HG03103 (cell line): Measurements from ENCODE around the gene PLA2G4A.

Experiments
- ATAC-seq: cut with Tn5 transposase; IDR thresholded peaks from one replicate; pipeline ENCODE4 v1.9.1; 2021; ENCODE audit warnings: low read depth; ENCODE audit not compliant: unreplicated experiment

PLA2G4A gene

GRCh38 chr1:186829686-186830587, 1.2 kb downstream of the PLA2G4A start:
- ATAC-seq: no peak

- ATAC-seq: no peak
Observed at GRCh38 chr1:186831168-186831567, 2.4 kb downstream of the PLA2G4A start.

- ATAC-seq: no peak
Observed at GRCh38 chr1:186834399-186834958, 5.7 kb downstream of the PLA2G4A start.

- no peak for ATAC-seq
Observed at GRCh38 chr1:186835448-186835847, 6.7 kb downstream of the PLA2G4A start.

- ATAC-seq: no peak
Observed at GRCh38 chr1:186837806-186838205, 9.1 kb downstream of the PLA2G4A start.

GRCh38 chr1:186838380-186839040, 9.8 kb downstream of the PLA2G4A start:
- no peak for ATAC-seq

- ATAC-seq: no peak
Observed at GRCh38 chr1:186839041-186839400, 10.3 kb downstream of the PLA2G4A start.

GRCh38 chr1:186841599-186841998, 12.8 kb downstream of the PLA2G4A start:
- ATAC-seq: no peak

GRCh38 chr1:186842547-186842946, 13.8 kb downstream of the PLA2G4A start:
- no peak for ATAC-seq

GRCh38 chr1:186843226-186843625, 14.5 kb downstream of the PLA2G4A start:
- ATAC-seq: no peak

GRCh38 chr1:186843931-186844330, 15.2 kb downstream of the PLA2G4A start:
- no peak for ATAC-seq

- no peak for ATAC-seq
Observed at GRCh38 chr1:186845576-186846210, 16.9 kb downstream of the PLA2G4A start.

- no peak for ATAC-seq
Observed at GRCh38 chr1:186848509-186849130, 19.9 kb downstream of the PLA2G4A start.

GRCh38 chr1:186849271-186849671, 20.5 kb downstream of the PLA2G4A start:
- peak; percentile 98 for ATAC-seq

GRCh38 chr1:186849826-186850225, 21.1 kb downstream of the PLA2G4A start:
- no peak for ATAC-seq

- ATAC-seq: no peak
Observed at GRCh38 chr1:186854102-186854501, 25.4 kb downstream of the PLA2G4A start.

GRCh38 chr1:186858923-186859322, 30.2 kb downstream of the PLA2G4A start:
- no peak for ATAC-seq

- no peak for ATAC-seq
Observed at GRCh38 chr1:186859995-186860394, 31.2 kb downstream of the PLA2G4A start.

- no peak for ATAC-seq
Observed at GRCh38 chr1:186864296-186864695, 35.5 kb downstream of the PLA2G4A start.

- peak; percentile 75 for ATAC-seq
Observed at GRCh38 chr1:186865253-186865652, 36.5 kb downstream of the PLA2G4A start.

- no peak for ATAC-seq
Observed at GRCh38 chr1:186865857-186866256, 37.1 kb downstream of the PLA2G4A start.
